Upper lobe of left lung (tissue), 4 donors: ENCODE data around the gene MUC6.

Experiments used
- CTCF ChIP-seq, 6 experiments: fragments of 450-650 bp in 4 of 6; fragments of 200-600 bp in 2 of 6; sonication (generic) in 2 of 6; IDR thresholded peaks; one replicate each; pipeline ENCODE4 v1.5.1; 2016 to 2019; ENCODE audit warnings: antibody characterized with exemption in 6 of 6
- POLR2A ChIP-seq, 4 donors: fragments of 450-650 bp; IDR thresholded peaks; one replicate each; pipeline ENCODE4 v1.5.1; 2016 to 2017; ENCODE audit warnings: antibody characterized with exemption in 4 of 4, mild to moderate bottlenecking in 2 of 4
- POLR2AphosphoS5 ChIP-seq, 2 donors: sonication (generic); formaldehyde crosslinking; IDR thresholded peaks; one replicate each; pipeline ENCODE4 v1.5.1; 2017; ENCODE audit warnings: antibody characterized with exemption in 2 of 2

- no peak for TF ChIP-seq CTCF (IDR thresholded peaks at IDR 0.05)
- no peak for TF ChIP-seq POLR2A (IDR thresholded peaks at IDR 0.05)
- TF ChIP-seq POLR2AphosphoS5 (IDR thresholded peaks at IDR 0.05) = no peak
Observed at GRCh38 chr11:1060410-1060809, 23.9 kb upstream of the MUC6 start.
